ENCODE data around the gene KIF26B. TPM values are rescaled to one million over a fixed set of nuclear protein-coding genes. Genes with fewer than 3 reads are reported as not detected.

Gene KIF26B
- total and polyA plus RNA-seq, 2 experiments from 2014 or later = 0.03 to 0.76 TPM

DNA sequence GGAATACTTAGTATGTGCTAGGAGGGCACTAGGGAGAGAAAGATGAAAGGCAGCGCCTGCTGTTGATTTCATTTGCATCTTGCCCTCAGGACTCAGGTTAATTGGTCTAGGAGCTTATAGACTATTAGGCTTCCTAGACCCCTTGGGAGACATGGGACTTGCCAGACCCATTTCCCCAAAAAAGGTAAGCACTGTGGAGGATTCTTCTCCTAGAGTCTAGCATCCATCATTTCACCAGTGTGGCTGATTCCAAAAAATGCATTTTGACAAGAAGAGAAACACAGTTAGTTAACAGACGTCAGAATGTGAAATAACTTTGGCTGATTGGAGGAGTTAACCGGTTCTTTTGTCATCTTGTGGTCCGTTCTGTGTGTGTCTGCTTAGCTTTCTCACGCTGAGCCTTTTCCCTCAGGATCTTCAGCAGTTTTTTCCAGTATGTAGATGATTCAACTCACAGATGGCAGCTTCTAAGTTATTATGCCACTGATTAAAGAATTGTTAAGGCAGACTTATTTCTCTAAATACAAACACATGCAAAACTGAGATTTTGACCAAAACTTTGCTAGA, 108.8 kb downstream of the KIF26B start:
- Histone ChIP-seq H3F3A (replicated peaks; ENCODE audit: low read depth) (no peaks in the 10 kb centered on the region), H3K4me1 (ENCODE audit: insufficient read depth) (peaks cover 15% of the 10 kb centered on the region), H3K27ac (ENCODE audit: low read depth) (no peak overlapping the region), H3K9me2 (ENCODE audit: insufficient read depth) (no peaks in the 10 kb centered on the region), H3K79me2 (replicated peaks; ENCODE audit: insufficient read depth) (no peaks in the 10 kb centered on the region), H3K4me3 (no peak overlapping the region), H4K20me1 (replicated peaks; ENCODE audit: insufficient read depth) (no peaks in the 10 kb centered on the region), H3K36me3 (ENCODE audit: insufficient read depth) (no peaks in the 10 kb centered on the region), H3K27me3 (ENCODE audit: insufficient read depth) (no peaks in the 10 kb centered on the region), H3K4me2 (no peak overlapping the region), H2AFZ (no peak overlapping the region)
- Mint-ChIP-seq H3K36me3 (ENCODE audit: low read depth) (no peaks in the 10 kb centered on the region), H3K4me3 (no peak overlapping the region), H3K9me3 (no peaks in the 10 kb centered on the region), H3K27ac (no peak overlapping the region), H3K27me3 (ENCODE audit: insufficient read depth, low read depth, poor library complexity) (peaks cover 8% of the 10 kb centered on the region), H3K4me1 (peaks cover 17% of the 10 kb centered on the region)
- TF ChIP-seq, protein P1, sequence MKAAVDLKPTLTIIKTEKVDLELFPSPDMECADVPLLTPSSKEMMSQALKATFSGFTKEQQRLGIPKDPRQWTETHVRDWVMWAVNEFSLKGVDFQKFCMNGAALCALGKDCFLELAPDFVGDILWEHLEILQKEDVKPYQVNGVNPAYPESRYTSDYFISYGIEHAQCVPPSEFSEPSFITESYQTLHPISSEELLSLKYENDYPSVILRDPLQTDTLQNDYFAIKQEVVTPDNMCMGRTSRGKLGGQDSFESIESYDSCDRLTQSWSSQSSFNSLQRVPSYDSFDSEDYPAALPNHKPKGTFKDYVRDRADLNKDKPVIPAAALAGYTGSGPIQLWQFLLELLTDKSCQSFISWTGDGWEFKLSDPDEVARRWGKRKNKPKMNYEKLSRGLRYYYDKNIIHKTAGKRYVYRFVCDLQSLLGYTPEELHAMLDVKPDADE (IDR thresholded peaks at IDR 0.05) = no peak
- TF ChIP-seq, protein P2, sequence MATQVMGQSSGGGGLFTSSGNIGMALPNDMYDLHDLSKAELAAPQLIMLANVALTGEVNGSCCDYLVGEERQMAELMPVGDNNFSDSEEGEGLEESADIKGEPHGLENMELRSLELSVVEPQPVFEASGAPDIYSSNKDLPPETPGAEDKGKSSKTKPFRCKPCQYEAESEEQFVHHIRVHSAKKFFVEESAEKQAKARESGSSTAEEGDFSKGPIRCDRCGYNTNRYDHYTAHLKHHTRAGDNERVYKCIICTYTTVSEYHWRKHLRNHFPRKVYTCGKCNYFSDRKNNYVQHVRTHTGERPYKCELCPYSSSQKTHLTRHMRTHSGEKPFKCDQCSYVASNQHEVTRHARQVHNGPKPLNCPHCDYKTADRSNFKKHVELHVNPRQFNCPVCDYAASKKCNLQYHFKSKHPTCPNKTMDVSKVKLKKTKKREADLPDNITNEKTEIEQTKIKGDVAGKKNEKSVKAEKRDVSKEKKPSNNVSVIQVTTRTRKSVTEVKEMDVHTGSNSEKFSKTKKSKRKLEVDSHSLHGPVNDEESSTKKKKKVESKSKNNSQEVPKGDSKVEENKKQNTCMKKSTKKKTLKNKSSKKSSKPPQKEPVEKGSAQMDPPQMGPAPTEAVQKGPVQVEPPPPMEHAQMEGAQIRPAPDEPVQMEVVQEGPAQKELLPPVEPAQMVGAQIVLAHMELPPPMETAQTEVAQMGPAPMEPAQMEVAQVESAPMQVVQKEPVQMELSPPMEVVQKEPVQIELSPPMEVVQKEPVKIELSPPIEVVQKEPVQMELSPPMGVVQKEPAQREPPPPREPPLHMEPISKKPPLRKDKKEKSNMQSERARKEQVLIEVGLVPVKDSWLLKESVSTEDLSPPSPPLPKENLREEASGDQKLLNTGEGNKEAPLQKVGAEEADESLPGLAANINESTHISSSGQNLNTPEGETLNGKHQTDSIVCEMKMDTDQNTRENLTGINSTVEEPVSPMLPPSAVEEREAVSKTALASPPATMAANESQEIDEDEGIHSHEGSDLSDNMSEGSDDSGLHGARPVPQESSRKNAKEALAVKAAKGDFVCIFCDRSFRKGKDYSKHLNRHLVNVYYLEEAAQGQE (IDR thresholded peaks at IDR 0.05; ENCODE audit: unreplicated experiment) = no peak
- TF ChIP-seq STAT1 (IDR thresholded peaks at IDR 0.05; ENCODE audit: unreplicated experiment) (no peak), EZH2 (IDR thresholded peaks at IDR 0.05; ENCODE audit: low read depth, unreplicated experiment) (no peak), ZNF331 (CRISPR knock-in tag; IDR thresholded peaks at IDR 0.05; ENCODE audit: low read depth) (no peak), NANOG (IDR thresholded peaks at IDR 0.05; ENCODE audit: borderline replicate concordance) (no peak), CREB1 (CRISPR knock-in tag; IDR thresholded peaks at IDR 0.05; ENCODE audit: low read depth) (no peak), ZNF114 (CRISPR knock-in tag; IDR thresholded peaks at IDR 0.05) (no peak), POLR2AphosphoS5 (IDR thresholded peaks at IDR 0.05; ENCODE audit: low read depth) (no peak)
- TF ChIP-seq, protein P3, sequence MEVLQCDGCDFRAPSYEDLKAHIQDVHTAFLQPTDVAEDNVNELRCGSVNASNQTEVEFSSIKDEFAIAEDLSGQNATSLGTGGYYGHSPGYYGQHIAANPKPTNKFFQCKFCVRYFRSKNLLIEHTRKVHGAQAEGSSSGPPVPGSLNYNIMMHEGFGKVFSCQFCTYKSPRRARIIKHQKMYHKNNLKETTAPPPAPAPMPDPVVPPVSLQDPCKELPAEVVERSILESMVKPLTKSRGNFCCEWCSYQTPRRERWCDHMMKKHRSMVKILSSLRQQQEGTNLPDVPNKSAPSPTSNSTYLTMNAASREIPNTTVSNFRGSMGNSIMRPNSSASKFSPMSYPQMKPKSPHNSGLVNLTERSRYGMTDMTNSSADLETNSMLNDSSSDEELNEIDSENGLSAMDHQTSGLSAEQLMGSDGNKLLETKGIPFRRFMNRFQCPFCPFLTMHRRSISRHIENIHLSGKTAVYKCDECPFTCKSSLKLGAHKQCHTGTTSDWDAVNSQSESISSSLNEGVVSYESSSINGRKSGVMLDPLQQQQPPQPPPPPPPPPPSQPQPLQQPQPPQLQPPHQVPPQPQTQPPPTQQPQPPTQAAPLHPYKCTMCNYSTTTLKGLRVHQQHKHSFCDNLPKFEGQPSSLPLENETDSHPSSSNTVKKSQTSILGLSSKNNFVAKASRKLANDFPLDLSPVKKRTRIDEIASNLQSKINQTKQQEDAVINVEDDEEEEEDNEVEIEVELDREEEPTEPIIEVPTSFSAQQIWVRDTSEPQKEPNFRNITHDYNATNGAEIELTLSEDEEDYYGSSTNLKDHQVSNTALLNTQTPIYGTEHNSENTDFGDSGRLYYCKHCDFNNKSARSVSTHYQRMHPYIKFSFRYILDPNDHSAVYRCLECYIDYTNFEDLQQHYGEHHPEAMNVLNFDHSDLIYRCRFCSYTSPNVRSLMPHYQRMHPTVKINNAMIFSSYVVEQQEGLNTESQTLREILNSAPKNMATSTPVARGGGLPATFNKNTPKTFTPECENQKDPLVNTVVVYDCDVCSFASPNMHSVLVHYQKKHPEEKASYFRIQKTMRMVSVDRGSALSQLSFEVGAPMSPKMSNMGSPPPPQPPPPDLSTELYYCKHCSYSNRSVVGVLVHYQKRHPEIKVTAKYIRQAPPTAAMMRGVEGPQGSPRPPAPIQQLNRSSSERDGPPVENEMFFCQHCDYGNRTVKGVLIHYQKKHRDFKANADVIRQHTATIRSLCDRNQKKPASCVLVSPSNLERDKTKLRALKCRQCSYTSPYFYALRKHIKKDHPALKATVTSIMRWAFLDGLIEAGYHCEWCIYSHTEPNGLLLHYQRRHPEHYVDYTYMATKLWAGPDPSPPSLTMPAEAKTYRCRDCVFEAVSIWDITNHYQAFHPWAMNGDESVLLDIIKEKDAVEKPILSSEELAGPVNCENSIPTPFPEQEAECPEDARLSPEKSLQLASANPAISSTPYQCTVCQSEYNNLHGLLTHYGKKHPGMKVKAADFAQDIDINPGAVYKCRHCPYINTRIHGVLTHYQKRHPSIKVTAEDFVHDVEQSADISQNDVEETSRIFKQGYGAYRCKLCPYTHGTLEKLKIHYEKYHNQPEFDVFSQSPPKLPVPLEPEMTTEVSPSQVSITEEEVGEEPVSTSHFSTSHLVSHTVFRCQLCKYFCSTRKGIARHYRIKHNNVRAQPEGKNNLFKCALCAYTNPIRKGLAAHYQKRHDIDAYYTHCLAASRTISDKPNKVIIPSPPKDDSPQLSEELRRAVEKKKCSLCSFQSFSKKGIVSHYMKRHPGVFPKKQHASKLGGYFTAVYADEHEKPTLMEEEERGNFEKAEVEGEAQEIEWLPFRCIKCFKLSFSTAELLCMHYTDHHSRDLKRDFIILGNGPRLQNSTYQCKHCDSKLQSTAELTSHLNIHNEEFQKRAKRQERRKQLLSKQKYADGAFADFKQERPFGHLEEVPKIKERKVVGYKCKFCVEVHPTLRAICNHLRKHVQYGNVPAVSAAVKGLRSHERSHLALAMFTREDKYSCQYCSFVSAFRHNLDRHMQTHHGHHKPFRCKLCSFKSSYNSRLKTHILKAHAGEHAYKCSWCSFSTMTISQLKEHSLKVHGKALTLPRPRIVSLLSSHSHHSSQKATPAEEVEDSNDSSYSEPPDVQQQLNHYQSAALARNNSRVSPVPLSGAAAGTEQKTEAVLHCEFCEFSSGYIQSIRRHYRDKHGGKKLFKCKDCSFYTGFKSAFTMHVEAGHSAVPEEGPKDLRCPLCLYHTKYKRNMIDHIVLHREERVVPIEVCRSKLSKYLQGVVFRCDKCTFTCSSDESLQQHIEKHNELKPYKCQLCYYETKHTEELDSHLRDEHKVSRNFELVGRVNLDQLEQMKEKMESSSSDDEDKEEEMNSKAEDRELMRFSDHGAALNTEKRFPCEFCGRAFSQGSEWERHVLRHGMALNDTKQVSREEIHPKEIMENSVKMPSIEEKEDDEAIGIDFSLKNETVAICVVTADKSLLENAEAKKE (CRISPR knock-in tag; IDR thresholded peaks at IDR 0.05) = no peak
- TF ChIP-seq, protein P4, sequence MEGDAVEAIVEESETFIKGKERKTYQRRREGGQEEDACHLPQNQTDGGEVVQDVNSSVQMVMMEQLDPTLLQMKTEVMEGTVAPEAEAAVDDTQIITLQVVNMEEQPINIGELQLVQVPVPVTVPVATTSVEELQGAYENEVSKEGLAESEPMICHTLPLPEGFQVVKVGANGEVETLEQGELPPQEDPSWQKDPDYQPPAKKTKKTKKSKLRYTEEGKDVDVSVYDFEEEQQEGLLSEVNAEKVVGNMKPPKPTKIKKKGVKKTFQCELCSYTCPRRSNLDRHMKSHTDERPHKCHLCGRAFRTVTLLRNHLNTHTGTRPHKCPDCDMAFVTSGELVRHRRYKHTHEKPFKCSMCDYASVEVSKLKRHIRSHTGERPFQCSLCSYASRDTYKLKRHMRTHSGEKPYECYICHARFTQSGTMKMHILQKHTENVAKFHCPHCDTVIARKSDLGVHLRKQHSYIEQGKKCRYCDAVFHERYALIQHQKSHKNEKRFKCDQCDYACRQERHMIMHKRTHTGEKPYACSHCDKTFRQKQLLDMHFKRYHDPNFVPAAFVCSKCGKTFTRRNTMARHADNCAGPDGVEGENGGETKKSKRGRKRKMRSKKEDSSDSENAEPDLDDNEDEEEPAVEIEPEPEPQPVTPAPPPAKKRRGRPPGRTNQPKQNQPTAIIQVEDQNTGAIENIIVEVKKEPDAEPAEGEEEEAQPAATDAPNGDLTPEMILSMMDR (conservative IDR thresholded peaks at IDR 0.05; ENCODE audit: low read depth in 2 of 2) = no peak
- DNase-seq (ENCODE audit: low spot score) (no peak), ATAC-seq (no peak)
